GM21390 (cell line): ENCODE results near the gene RAD51B.

Experiments used
- ATAC-seq: cut with Tn5 transposase; IDR thresholded peaks from one replicate; pipeline ENCODE4 v1.9.1; 2021; ENCODE audit not compliant: unreplicated experiment

Gene RAD51B

GRCh38 chr14:68140076-68140741 is 320.6 kb downstream of the RAD51B start:
- no peak for ATAC-seq

DNA sequence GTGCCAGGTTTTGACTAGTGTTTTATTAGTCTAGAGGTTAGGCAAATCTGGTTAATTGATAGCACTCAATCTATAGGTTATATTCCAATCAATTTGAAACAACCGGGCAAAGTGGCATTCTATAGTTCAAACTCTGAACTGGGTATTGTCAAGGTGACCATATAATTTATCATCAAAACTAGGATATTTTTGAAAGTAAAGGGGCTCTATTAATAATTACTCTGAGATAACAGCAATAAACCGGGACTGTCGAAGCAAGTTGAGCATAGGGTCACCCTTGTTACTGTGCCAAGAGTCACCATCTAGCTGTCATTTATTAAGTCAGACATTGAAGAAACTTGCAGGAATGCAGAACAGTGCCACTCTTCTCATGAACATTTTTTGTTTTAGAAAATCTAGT is 321.2 kb downstream of the RAD51B start:
- no peak for ATAC-seq

GRCh38 chr14:68141281-68142088 is 321.9 kb downstream of the RAD51B start:
- no peak for ATAC-seq

- no peak for ATAC-seq
Measured at GRCh38 chr14:68143341-68143841, 323.8 kb downstream of the RAD51B start.

DNA sequence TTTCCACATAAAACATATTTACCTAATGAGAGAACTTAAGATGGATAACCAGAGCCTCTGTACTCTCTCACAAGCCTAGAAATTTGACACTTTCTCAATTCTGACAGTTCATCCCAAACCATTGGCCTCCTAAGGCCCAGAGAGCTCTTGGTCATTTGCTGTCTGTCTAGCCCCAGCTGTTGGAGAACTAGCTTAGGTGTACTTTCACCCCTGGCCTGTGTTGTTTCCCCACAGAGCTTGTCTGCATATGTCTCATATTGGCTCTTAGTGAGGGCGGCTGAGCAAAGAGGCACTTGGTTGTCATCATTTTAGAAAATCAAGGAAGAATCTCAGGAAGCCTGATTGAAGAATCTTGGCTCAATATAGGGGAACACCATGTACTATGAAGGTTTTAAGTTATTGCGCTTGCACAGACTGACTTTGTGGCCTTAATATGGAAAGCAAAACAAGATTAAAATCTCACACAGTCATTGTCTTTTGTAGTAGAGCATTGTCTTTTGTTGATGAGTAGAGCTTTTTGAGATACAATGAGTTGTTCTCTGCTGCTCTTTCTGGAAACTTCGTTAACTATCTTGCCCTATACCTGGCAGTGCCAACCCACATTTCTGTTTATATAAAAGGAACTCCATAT is 324.6 kb downstream of the RAD51B start:
- ATAC-seq, result no peak

GRCh38 chr14:68145036-68145435 is 325.5 kb downstream of the RAD51B start:
- ATAC-seq, result no peak

- ATAC-seq, result no peak
Measured at GRCh38 chr14:68145539-68145938, 326.0 kb downstream of the RAD51B start.

- ATAC-seq, result no peak
Measured at GRCh38 chr14:68146818-68147217, 327.2 kb downstream of the RAD51B start.

DNA sequence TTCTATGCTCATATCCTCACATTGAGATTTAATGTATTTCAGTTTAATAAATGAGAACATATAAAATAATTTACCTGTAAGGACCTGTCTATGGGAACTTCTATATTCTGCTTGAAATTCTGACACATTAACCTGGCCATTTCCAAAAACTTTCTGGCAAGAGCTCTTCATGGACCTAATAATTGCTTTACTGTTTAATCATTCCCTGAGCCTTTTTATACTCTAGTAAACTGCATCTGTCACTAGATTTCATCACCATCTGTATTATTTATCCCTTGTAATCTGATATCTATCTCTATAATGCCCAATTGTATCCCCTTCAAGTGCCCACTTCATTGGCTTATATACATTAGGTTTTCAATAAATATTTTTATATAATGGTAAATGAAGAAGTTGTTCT is 327.7 kb downstream of the RAD51B start:
- no peak for ATAC-seq

GRCh38 chr14:68148276-68148675 is 328.7 kb downstream of the RAD51B start:
- no peak for ATAC-seq

DNA sequence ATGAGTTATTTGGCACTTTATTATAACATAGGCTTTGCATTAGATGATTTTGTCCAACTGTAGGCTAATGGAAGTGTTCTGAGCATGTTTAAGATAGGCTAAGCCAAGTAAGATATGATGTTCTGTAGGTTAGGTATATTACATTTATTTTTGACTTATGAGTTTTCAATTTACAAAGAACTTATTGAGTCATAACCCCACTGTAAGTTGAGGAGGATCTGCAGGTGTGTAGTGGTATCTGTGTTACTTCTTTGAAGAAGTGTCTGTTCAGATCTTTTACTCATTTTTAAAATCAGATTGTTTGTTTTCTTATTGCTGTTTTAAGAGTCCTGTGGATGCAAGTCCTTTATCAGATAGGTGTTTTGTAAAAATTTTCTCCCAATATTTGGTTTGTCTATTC is 329.2 kb downstream of the RAD51B start:
- ATAC-seq, result no peak

GRCh38 chr14:68153275-68153674 is 333.7 kb downstream of the RAD51B start:
- ATAC-seq, result no peak

GRCh38 chr14:68154275-68154674 is 334.7 kb downstream of the RAD51B start:
- ATAC-seq, result no peak

DNA sequence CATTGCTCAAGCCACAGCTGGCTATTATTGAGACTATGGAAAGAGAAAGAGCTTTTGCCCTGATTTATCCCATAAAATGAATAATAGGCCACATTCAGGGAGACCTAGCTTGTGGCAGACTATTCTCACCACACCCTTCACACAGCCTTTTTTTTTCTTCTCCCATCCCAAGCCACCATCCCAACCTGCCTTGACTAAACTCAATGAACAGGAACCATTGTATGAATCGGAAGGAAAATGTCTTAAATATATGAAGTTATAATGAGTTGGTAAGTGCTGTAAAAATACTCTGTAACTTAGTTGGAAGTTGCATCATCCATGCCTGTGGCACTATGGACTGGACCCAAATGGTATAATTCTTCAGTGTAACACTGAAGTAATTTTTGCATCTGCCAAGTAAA is 338.4 kb downstream of the RAD51B start:
- ATAC-seq, result no peak

DNA sequence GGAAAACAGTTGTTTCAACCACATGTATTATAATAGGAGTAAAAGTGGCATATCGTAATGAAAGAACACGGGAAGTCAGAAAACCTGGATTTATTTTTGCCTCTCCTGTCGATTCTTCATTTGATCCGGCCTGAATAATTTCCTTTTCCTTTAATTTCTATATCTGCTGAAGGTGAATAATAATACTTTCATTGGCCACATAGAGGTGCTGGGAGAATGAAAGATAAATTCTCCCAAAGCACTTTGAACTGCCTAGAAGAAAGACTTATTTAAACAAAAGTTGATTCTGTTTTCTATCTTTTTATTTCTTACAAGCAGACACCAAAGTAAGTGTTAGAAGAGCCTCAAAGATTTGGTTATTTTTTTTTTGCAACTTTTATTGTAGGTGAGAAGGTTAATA is 339.1 kb downstream of the RAD51B start:
- no peak for ATAC-seq

- ATAC-seq, result no peak
Measured at GRCh38 chr14:68159701-68160633, 340.4 kb downstream of the RAD51B start.

- no peak for ATAC-seq
Measured at GRCh38 chr14:68160779-68161546, 341.4 kb downstream of the RAD51B start.

DNA sequence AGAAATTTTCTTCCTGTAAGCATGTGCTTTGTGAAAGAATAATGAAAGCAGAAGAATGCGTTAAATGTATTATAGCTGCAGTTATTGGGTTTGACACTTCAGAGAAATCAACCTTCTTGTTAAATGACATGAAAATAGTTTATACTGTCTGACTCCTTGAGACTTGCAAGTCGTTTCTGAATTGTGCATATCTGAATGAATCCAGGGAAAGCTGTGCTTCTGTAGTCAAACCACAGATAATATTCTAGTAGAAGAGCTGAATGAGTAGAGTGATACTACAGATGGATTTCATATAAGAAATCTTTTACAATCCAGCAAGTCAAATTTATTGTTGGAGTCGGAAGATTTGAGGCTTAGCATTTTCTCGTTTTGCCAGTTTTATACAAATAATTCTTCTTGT is 343.3 kb downstream of the RAD51B start:
- no peak for ATAC-seq

- no peak for ATAC-seq
Measured at GRCh38 chr14:68164711-68165113, 345.1 kb downstream of the RAD51B start.

GRCh38 chr14:68165274-68165843 is 345.8 kb downstream of the RAD51B start:
- ATAC-seq, result no peak
